AG20443 (cell line): ENCODE measurements around the gene CTNNBL1.

Source experiments
- DNase-seq: peaks from one replicate; pipeline ENCODE4 v3.0.0; 2012; ENCODE audit warnings: low spot score, mixed read lengths

CTNNBL1 gene

GRCh38 chr20:37823296-37823980 lies 129.6 kb downstream of the CTNNBL1 start:
- peak; percentile 47 for DNase-seq

- no peak for DNase-seq
These were observed 133.8 kb downstream of the CTNNBL1 start for GRCh38 chr20:37827605-37828004.

- DNase-seq, result no peak
These were observed 134.9 kb downstream of the CTNNBL1 start for GRCh38 chr20:37828684-37829083.

- DNase-seq, result no peak
These were observed 135.3 kb downstream of the CTNNBL1 start for GRCh38 chr20:37829128-37829527.

- no peak for DNase-seq
These were observed 139.5 kb downstream of the CTNNBL1 start for GRCh38 chr20:37833221-37833896.

GRCh38 chr20:37836926-37837325 lies 143.1 kb downstream of the CTNNBL1 start:
- DNase-seq, result no peak

- DNase-seq, result no peak
These were observed 144.1 kb downstream of the CTNNBL1 start for GRCh38 chr20:37837924-37838323.

GRCh38 chr20:37838769-37839431 lies 145.1 kb downstream of the CTNNBL1 start:
- DNase-seq, result no peak

- DNase-seq, result no peak
These were observed 145.6 kb downstream of the CTNNBL1 start for GRCh38 chr20:37839432-37839827.

- DNase-seq, result no peak
These were observed 146.1 kb downstream of the CTNNBL1 start for GRCh38 chr20:37839955-37840354.

- DNase-seq, result no peak
These were observed 147.6 kb downstream of the CTNNBL1 start for GRCh38 chr20:37841389-37841788.

GRCh38 chr20:37841971-37842370 lies 148.1 kb downstream of the CTNNBL1 start:
- DNase-seq, result no peak

- no peak for DNase-seq
These were observed 151.4 kb downstream of the CTNNBL1 start for GRCh38 chr20:37845241-37845681.

GRCh38 chr20:37845878-37846277 lies 152.0 kb downstream of the CTNNBL1 start:
- no peak for DNase-seq

- no peak for DNase-seq
These were observed 152.7 kb downstream of the CTNNBL1 start for GRCh38 chr20:37846573-37846972.

GRCh38 chr20:37848706-37849105 lies 154.9 kb downstream of the CTNNBL1 start:
- no peak for DNase-seq

GRCh38 chr20:37849156-37849555 lies 155.3 kb downstream of the CTNNBL1 start:
- no peak for DNase-seq

- DNase-seq, result no peak
These were observed 155.7 kb downstream of the CTNNBL1 start for GRCh38 chr20:37849566-37849965.

GRCh38 chr20:37850036-37850592 lies 156.3 kb downstream of the CTNNBL1 start:
- no peak for DNase-seq

GRCh38 chr20:37850724-37851355 lies 157.0 kb downstream of the CTNNBL1 start:
- no peak for DNase-seq

- DNase-seq, result no peak
These were observed 158.8 kb downstream of the CTNNBL1 start for GRCh38 chr20:37852666-37853065.

- no peak for DNase-seq
These were observed 160.1 kb downstream of the CTNNBL1 start for GRCh38 chr20:37853823-37854375.
